Panc1 (cell line): ENCODE results near the gene MTFR1L. TPM values are rescaled to one million over a fixed set of nuclear protein-coding genes. Genes with fewer than 3 reads are reported as not detected.

Source experiments
- ATAC-seq: fragments of 200-7000 bp; cut with Tn5 transposase; 2 replicates; pipeline ENCODE4 v1.9.1; 2020; ENCODE audit warnings: mild to moderate bottlenecking, moderate library complexity
- BruUV-seq: library from RNA; stranded (reverse); fragments of 400-500 nt; replicated peaks from 2 replicates; lab custom pipeline; 2021; lab: Mats Ljungman, UMichigan
- CTCF ChIA-PET: fragments of 300-600 bp; sonication (Branson Sonifier 250); formaldehyde crosslinking; loops from one replicate; lab custom pipeline; 2022; ENCODE audit warnings: antibody characterized with exemption; lab: Charles Lee
- POLR2A ChIA-PET: fragments of 300-600 bp; sonication (Branson Sonifier 250); formaldehyde crosslinking; loops from one replicate; lab custom pipeline; 2022; ENCODE audit warnings: antibody characterized with exemption; lab: Charles Lee
- DNase-seq: peaks from one replicate; pipeline ENCODE4 v3.0.0-alpha.2; 2010; ENCODE audit warnings: low read depth, low spot score
- H3K27ac ChIP-seq: 2 replicates; pipeline ENCODE4 v1.5.1; 2011; ENCODE audit warnings: mild to moderate bottlenecking, low read length, inconsistent platforms
- H3K27me3 ChIP-seq: fragments of 200-500 bp; sonication (Bioruptor generic); 2 replicates; pipeline ENCODE4 v1.6.0; 2014; ENCODE audit warnings: low read length, inconsistent platforms; ENCODE audit not compliant: control insufficient read depth, insufficient read depth
- H3K36me3 ChIP-seq: fragments of 200-500 bp; sonication (Bioruptor generic); 2 replicates; pipeline ENCODE4 v1.5.1; 2014; ENCODE audit warnings: inconsistent platforms, mild to moderate bottlenecking, low read length, moderate library complexity; ENCODE audit not compliant: control insufficient read depth, insufficient read depth
- H3K4me1 ChIP-seq: 2 replicates; pipeline ENCODE4 v1.5.1; 2011; ENCODE audit warnings: inconsistent platforms, mild to moderate bottlenecking, low read length, moderate library complexity; ENCODE audit not compliant: control insufficient read depth, insufficient read depth
- H3K4me3 ChIP-seq, 2 experiments: 2 replicates each; pipeline ENCODE4 v1.5.1; 2011 to 2012; ENCODE audit warnings: low read depth in 2 of 2, low read length in 2 of 2, mild to moderate bottlenecking in 2 of 2, inconsistent platforms in 1 of 2, moderate library complexity in 1 of 2
- H3K9me3 ChIP-seq: fragments of 200-500 bp; sonication (Bioruptor generic); 2 replicates; pipeline ENCODE4 v1.5.1; 2014; ENCODE audit warnings: low read depth, mild to moderate bottlenecking, inconsistent platforms, low read length, moderate library complexity; ENCODE audit not compliant: control insufficient read depth, insufficient read depth
- CTCF ChIP-seq: fragments of 450-650 bp; IDR thresholded peaks from 2 replicates; pipeline ENCODE4 v1.5.1; 2017; ENCODE audit warnings: mild to moderate bottlenecking
- POLR2AphosphoS5 ChIP-seq: IDR thresholded peaks from 2 replicates; pipeline ENCODE4 v1.6.1; 2012; ENCODE audit warnings: mild to moderate bottlenecking, low read depth, low read length, moderate library complexity
- REST ChIP-seq, 2 experiments: IDR thresholded peaks; 2 replicates each; pipeline ENCODE4 v1.6.1; 2011 to 2012; ENCODE audit warnings: low read depth in 2 of 2, control low read depth in 1 of 2, low read length in 1 of 2, mild to moderate bottlenecking in 1 of 2, moderate library complexity in 1 of 2; ENCODE audit not compliant: insufficient read depth in 1 of 2
- SIN3A ChIP-seq: IDR thresholded peaks from 2 replicates; pipeline ENCODE4 v1.6.1; 2012; ENCODE audit warnings: low read depth, mild to moderate bottlenecking, low read length, moderate library complexity, borderline replicate concordance; ENCODE audit not compliant: insufficient read depth
- TCF7L2 ChIP-seq: IDR thresholded peaks from 2 replicates; pipeline ENCODE4 v1.6.1; 2011; ENCODE audit warnings: mild to moderate bottlenecking, low read depth, low read length, inconsistent platforms
- in situ Hi-C: cut with HindIII; loops from 2 replicates; pipeline ENCODE4 v1.10.0; 2016; ENCODE audit warnings: low sequenced_read_pairs, low pct_unique_long_range_greater_than_20kb
- intact Hi-C: fragments of 100-400 bp; cut with micrococcal nuclease; formaldehyde crosslinking; loops from one replicate; pipeline ENCODE4 v1.10.0; 2022; ENCODE audit not compliant: unreplicated experiment
- total RNA-seq: library from RNA; stranded (reverse); gene quantifications from one replicate; pipeline ENCODE4 v1.2.1, GENCODE V29; 2021; ENCODE audit not compliant: unreplicated experiment

MTFR1L gene
- total RNA-seq, 1 experiment from 2014 or later = 68.5 TPM

- ATAC-seq = no peak
- no peaks in the 10 kb centered on the region for H3K36me3 ChIP-seq
- DNase-seq = no peak
- ChIA-PET CTCF (no interaction called here), POLR2A (no interaction called here)
- no peaks in the 10 kb centered on the region for H3K9me3 ChIP-seq
- no peaks in the 10 kb centered on the region for H3K27me3 ChIP-seq
- in situ Hi-C loops (no loop called here), intact Hi-C loops (no loop called here)
- TF ChIP-seq POLR2AphosphoS5 = no peak
- TF ChIP-seq CTCF = no peak
- TF ChIP-seq REST (IDR thresholded peaks at IDR 0.05; ENCODE audit: insufficient read depth in 1 of 2, low read depth in 2 of 2, low read length in 1 of 2) = no peak
- TF ChIP-seq TCF7L2 = no peak
- TF ChIP-seq SIN3A = no peak
- BruUV-seq = no TSS peak
- no peak overlapping the region for H3K4me3 ChIP-seq
- peaks cover 27% of the 10 kb centered on the region for H3K4me1 ChIP-seq
- no peak overlapping the region for H3K27ac ChIP-seq
These were observed 48.3 kb upstream of the MTFR1L start for GRCh38 chr1:25771221-25772114.

GRCh38 chr1:25772164-25772563 lies 47.6 kb upstream of the MTFR1L start:
- intact Hi-C loops = no loop called here
- no peak for DNase-seq
- Histone ChIP-seq H3K9me3 (no peaks in the 10 kb centered on the region), H3K4me3 (no peak overlapping the region), H3K27me3 (no peaks in the 10 kb centered on the region), H3K36me3 (no peaks in the 10 kb centered on the region), H3K27ac (peak overlapping the region; percentile 10; the same call in 1 of the 2 replicates), H3K4me1 (peaks cover 27% of the 10 kb centered on the region)
- in situ Hi-C loops = no loop called here
- TF ChIP-seq CTCF = no peak
- TF ChIP-seq SIN3A = no peak
- no peak for TF ChIP-seq REST (IDR thresholded peaks at IDR 0.05; ENCODE audit: insufficient read depth in 1 of 2, low read depth in 2 of 2, low read length in 1 of 2)
- no peak for TF ChIP-seq POLR2AphosphoS5
- TF ChIP-seq TCF7L2 = no peak
- no peak for ATAC-seq
- ChIA-PET POLR2A (no interaction called here), CTCF (no interaction called here)
- no TSS peak for BruUV-seq
